GM23338 (cell line): Measurements from ENCODE around the gene IGSF21.
A peak's percentile ranks its signal among the peaks of the same experiment; 100 is the strongest.

Experiments used
- CREB1 ChIP-seq: fragments of 250-450 bp; sonication (Bioruptor Pico); IDR thresholded peaks from 2 replicates; pipeline ENCODE4 v1.5.0; 2020; ENCODE audit warnings: low read depth, mild to moderate bottlenecking, moderate library complexity
- EZH2 ChIP-seq: fragments of 200-600 bp; sonication (generic); IDR thresholded peaks from one replicate; pipeline ENCODE4 v1.8.0; 2017; ENCODE audit warnings: antibody characterized with exemption, mild to moderate bottlenecking, low read depth; ENCODE audit not compliant: unreplicated experiment
- EZH2phosphoT487 ChIP-seq: fragments of 200-600 bp; sonication (generic); IDR thresholded peaks from one replicate; pipeline ENCODE4 v1.8.1; 2018; ENCODE audit warnings: antibody characterized with exemption; ENCODE audit not compliant: unreplicated experiment
- JUNB ChIP-seq: IDR thresholded peaks from one replicate; pipeline ENCODE4 v1.6.1; 2016; ENCODE audit warnings: antibody characterized with exemption; ENCODE audit not compliant: unreplicated experiment
- NANOG ChIP-seq: IDR thresholded peaks from 2 replicates; pipeline ENCODE4 v1.6.1; 2016; ENCODE audit warnings: antibody characterized with exemption, borderline replicate concordance
- POLR2AphosphoS5 ChIP-seq: IDR thresholded peaks from 2 replicates; pipeline ENCODE4 v1.6.1; 2016; ENCODE audit warnings: antibody characterized with exemption, low read depth
- TF ChIP-seq, protein P1 (sequence below), 2 experiments: fragments of 200-600 bp in 1 of 2; sonication (generic) in 1 of 2; conservative IDR thresholded peaks; 2 replicates each; pipeline versions ENCODE4 v1.5.1 to v1.6.1; 2016 to 2017; ENCODE audit warnings: antibody characterized with exemption in 2 of 2, low read depth in 2 of 2, mild to moderate bottlenecking in 2 of 2, moderate library complexity in 1 of 2
- TF ChIP-seq, protein P2 (sequence below): IDR thresholded peaks from one replicate; pipeline ENCODE4 v1.6.1; 2018; ENCODE audit warnings: antibody characterized with exemption; ENCODE audit not compliant: unreplicated experiment
- TF ChIP-seq, protein P3 (sequence below): IDR thresholded peaks from 2 replicates; pipeline ENCODE4 v1.6.1; 2016; ENCODE audit warnings: antibody characterized with exemption

DNA sequence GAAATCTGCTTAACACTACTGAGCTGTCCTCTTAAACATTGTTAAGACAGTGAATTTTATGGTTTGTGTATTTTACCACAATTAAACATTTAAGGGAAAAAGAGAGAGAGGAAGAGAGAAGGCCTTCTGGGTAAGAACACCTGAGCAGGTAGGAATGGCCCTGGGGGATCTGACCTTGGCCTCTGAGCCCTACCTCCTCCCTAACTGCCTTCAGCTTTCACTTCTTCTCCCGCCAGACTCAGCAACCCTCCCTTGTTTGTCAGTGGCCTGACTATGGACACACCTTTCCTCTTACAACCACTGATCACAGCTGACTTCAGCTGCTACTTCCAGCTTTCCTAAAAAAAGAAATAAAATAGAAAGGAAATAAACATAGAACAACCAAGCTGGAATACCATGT lies 13.5 kb upstream of the IGSF21 start:
- TF ChIP-seq POLR2AphosphoS5 (no peak), EZH2phosphoT487 (no peak), EZH2 (no peak), CREB1 (CRISPR knock-in tag) (no peak), JUNB (no peak), NANOG (peak; percentile 26; the same call in 1 of the 2 replicates)
- TF ChIP-seq, protein P1, sequence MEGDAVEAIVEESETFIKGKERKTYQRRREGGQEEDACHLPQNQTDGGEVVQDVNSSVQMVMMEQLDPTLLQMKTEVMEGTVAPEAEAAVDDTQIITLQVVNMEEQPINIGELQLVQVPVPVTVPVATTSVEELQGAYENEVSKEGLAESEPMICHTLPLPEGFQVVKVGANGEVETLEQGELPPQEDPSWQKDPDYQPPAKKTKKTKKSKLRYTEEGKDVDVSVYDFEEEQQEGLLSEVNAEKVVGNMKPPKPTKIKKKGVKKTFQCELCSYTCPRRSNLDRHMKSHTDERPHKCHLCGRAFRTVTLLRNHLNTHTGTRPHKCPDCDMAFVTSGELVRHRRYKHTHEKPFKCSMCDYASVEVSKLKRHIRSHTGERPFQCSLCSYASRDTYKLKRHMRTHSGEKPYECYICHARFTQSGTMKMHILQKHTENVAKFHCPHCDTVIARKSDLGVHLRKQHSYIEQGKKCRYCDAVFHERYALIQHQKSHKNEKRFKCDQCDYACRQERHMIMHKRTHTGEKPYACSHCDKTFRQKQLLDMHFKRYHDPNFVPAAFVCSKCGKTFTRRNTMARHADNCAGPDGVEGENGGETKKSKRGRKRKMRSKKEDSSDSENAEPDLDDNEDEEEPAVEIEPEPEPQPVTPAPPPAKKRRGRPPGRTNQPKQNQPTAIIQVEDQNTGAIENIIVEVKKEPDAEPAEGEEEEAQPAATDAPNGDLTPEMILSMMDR (conservative IDR thresholded peaks at IDR 0.05; ENCODE audit: low read depth in 2 of 2), result no peak
- TF ChIP-seq, protein P2, sequence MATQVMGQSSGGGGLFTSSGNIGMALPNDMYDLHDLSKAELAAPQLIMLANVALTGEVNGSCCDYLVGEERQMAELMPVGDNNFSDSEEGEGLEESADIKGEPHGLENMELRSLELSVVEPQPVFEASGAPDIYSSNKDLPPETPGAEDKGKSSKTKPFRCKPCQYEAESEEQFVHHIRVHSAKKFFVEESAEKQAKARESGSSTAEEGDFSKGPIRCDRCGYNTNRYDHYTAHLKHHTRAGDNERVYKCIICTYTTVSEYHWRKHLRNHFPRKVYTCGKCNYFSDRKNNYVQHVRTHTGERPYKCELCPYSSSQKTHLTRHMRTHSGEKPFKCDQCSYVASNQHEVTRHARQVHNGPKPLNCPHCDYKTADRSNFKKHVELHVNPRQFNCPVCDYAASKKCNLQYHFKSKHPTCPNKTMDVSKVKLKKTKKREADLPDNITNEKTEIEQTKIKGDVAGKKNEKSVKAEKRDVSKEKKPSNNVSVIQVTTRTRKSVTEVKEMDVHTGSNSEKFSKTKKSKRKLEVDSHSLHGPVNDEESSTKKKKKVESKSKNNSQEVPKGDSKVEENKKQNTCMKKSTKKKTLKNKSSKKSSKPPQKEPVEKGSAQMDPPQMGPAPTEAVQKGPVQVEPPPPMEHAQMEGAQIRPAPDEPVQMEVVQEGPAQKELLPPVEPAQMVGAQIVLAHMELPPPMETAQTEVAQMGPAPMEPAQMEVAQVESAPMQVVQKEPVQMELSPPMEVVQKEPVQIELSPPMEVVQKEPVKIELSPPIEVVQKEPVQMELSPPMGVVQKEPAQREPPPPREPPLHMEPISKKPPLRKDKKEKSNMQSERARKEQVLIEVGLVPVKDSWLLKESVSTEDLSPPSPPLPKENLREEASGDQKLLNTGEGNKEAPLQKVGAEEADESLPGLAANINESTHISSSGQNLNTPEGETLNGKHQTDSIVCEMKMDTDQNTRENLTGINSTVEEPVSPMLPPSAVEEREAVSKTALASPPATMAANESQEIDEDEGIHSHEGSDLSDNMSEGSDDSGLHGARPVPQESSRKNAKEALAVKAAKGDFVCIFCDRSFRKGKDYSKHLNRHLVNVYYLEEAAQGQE, result no peak
- TF ChIP-seq, protein P3, sequence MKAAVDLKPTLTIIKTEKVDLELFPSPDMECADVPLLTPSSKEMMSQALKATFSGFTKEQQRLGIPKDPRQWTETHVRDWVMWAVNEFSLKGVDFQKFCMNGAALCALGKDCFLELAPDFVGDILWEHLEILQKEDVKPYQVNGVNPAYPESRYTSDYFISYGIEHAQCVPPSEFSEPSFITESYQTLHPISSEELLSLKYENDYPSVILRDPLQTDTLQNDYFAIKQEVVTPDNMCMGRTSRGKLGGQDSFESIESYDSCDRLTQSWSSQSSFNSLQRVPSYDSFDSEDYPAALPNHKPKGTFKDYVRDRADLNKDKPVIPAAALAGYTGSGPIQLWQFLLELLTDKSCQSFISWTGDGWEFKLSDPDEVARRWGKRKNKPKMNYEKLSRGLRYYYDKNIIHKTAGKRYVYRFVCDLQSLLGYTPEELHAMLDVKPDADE, result no peak
